ENCODE data around the gene CORO1A.
"Not testable (repeated sequence)": the region's sequence is repeated elsewhere in the genome, so short reads cannot be mapped to it uniquely, and the experiment has no call there.

Gene CORO1A

GRCh38 chr16:30194172-30194925 lies 10.9 kb downstream of the CORO1A start:
- not testable (repeated sequence) for H3K36me3 ChIP-seq (replicated peaks; ENCODE audit: low read depth, low read length); H3K79me2 ChIP-seq (ENCODE audit: low read length); H3K9ac ChIP-seq (ENCODE audit: low read length); H3K9me3 ChIP-seq (ENCODE audit: insufficient read depth, low read length); H4K20me1 ChIP-seq (ENCODE audit: insufficient read depth, low read length); H3K27ac ChIP-seq (ENCODE audit: low read length); H2AFZ ChIP-seq (ENCODE audit: low read depth, low read length); H3K27me3 ChIP-seq (ENCODE audit: low read depth, low read length); H3K4me1 ChIP-seq (ENCODE audit: low read length)
- Histone ChIP-seq H3K4me3 (ENCODE audit: low read length) (peak overlapping the region; percentile 53; the same call in 1 of the 2 replicates), H3K4me2 (ENCODE audit: low read length) (peak overlapping the region; percentile 32; the same call in 1 of the 2 replicates)

DNA sequence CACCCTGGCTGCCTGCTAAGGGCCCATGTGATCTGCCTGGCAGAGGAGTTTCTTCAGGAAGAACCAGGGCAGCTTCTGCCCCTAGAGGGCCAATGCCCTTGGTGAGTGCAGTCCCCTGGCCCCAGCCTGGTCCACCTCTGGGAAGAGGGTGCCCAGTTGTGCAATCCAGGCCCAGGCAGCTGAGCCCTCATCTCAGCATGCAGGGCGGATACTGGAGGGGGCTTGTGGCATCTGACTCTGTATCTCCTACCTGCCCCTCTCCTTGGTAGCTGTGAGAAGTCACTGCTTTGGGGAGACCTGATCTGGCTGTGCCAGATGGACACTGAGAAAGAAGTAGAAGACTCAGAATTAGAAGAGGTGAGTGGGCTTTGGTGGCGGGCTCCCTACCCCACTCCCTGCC lies 13.6 kb downstream of the CORO1A start:
- not testable (repeated sequence) for H3K27ac ChIP-seq (ENCODE audit: low read length); H3K79me2 ChIP-seq (ENCODE audit: low read length); H4K20me1 ChIP-seq (ENCODE audit: insufficient read depth, low read length); H3K4me1 ChIP-seq (ENCODE audit: low read length); H3K27me3 ChIP-seq (ENCODE audit: low read depth, low read length); H3K36me3 ChIP-seq (replicated peaks; ENCODE audit: low read depth, low read length); H2AFZ ChIP-seq (ENCODE audit: low read depth, low read length); H3K9me3 ChIP-seq (ENCODE audit: insufficient read depth, low read length); H3K4me2 ChIP-seq (ENCODE audit: low read length); H3K4me3 ChIP-seq (ENCODE audit: low read length); H3K9ac ChIP-seq (ENCODE audit: low read length)

DNA sequence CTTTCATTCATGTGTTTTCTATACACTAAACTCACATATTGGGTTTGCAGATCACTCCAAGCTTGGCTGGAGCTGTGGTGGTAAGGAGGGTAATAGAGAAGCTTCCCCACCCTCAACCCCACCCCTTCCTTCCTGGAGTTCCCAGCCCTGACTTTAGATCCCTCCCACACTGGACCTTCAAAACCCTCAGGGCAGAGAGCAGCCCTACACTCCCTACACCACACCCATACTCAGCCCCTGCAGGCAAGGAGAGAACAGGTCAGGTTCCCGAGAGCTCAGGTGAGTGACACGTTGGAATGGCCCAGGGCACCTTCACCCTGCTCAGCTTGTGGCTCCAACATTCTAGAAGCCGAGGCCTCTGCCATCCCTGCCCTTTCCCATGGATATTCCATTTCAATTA lies 15.6 kb downstream of the CORO1A start, which contains the start of gene SULT1A3:
SULT1A3 (plus strand) TSS at position 207 of the 400 bp plus-strand sequence. CDS start 1,474 bp downstream, outside the sequence.
- H3K36me3 ChIP-seq (replicated peaks; ENCODE audit: low read depth, low read length); H3K9ac ChIP-seq (ENCODE audit: low read length); H2AFZ ChIP-seq (ENCODE audit: low read depth, low read length); H3K27ac ChIP-seq (ENCODE audit: low read length); H3K4me3 ChIP-seq (ENCODE audit: low read length); H3K4me2 ChIP-seq (ENCODE audit: low read length); H3K79me2 ChIP-seq (ENCODE audit: low read length); H3K27me3 ChIP-seq (ENCODE audit: low read depth, low read length); H3K9me3 ChIP-seq (ENCODE audit: insufficient read depth, low read length); H4K20me1 ChIP-seq (ENCODE audit: insufficient read depth, low read length); H3K4me1 ChIP-seq (ENCODE audit: low read length): not testable (repeated sequence)

DNA sequence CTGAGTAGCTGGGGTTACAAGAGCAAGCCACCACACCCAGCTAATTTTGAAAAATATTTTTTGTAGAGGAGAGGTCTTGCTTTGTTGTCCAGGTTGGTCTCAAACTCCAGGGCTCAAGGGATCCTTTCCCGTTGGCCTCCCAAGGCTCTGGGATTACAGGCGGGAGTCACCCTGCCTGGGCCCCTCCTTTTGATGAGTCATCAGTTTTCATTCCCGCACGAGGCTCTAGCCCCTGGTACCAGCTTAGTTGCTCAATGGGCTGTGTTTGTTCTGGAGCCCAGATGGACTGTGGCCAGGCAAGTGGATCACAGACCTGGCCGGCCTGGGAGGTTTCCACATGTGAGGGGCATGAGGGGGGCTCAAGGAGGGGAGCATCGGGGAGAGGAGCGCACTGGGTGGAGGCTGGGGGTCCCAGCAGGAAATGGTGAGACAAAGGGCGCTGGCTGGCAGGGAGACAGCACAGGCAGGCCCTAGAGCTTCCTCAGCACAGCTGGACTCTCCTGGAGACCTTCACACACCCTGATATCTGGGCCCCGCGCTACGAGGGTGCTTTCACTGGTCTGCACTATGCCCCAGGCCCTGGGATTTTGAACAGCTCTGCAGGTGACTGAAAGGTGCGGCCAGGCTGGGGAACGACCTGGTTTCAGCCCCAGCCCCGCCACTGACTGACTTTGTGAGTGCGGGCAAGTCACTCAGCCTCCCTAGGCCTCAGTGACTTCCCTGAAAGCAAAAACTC lies 16.4 kb downstream of the CORO1A start:
- not testable (repeated sequence) for H3K27me3 ChIP-seq (ENCODE audit: low read depth, low read length); H3K4me2 ChIP-seq (ENCODE audit: low read length); H4K20me1 ChIP-seq (ENCODE audit: insufficient read depth, low read length); H3K36me3 ChIP-seq (replicated peaks; ENCODE audit: low read depth, low read length); H3K4me1 ChIP-seq (ENCODE audit: low read length); H2AFZ ChIP-seq (ENCODE audit: low read depth, low read length); H3K9me3 ChIP-seq (ENCODE audit: insufficient read depth, low read length); H3K79me2 ChIP-seq (ENCODE audit: low read length); H3K4me3 ChIP-seq (ENCODE audit: low read length); H3K9ac ChIP-seq (ENCODE audit: low read length); H3K27ac ChIP-seq (ENCODE audit: low read length)

DNA sequence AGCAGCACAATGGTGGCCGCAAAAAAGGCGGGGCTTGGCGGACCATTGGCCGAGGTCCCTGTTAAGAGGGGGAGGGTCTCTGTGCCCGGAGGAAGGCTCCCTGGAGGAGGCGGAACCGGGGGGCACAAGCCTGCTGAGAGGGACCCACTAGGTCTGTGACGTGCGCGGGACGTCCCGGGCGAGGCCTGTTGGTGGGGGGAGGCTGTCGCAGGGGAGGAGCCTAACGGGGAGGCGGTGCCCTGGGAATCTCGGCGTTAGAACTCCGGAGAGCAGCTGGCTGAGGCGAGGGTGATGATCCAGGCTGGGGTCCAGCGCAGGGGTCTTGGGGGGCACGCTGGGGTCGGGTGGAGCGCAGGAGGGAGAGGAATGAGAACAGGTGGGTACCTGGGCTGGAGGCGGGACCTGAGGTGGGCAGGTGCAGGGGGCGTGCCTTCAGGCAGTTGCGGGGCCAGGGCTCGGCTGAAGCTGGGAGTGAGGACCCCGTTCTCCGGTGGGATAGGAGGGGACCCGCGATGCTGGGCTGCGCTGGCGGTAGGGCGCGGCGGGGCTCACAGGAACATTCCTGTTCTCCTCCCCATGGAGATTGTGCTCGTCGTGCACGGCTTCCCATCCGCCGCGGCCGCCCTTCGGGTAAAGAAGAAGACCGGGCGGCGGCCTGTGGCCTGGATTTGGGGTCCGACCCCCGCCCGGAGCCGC lies 22.3 kb downstream of the CORO1A start:
- H3K4me3 ChIP-seq (ENCODE audit: low read length), result not testable (repeated sequence)

DNA sequence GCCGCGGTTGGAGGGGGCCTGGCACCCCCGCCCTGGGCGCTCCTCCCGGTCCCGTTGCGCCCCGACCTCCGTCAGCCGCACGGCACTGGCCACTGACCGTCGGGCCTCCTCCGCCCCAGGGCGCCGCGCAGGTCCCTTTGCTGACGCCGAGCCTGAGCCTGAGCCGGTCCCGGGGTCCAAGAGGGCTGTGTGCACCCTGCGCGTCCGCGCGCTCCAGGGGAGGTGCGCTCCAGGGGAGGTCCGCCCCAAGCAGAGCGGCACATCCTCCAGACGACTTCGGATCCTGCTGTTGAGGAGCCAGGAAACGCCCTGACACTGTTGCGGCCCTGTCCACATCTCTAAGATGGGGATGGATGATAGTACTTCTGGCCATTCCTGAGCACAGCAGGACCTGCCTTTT lies 22.9 kb downstream of the CORO1A start:
- not testable (repeated sequence) for H3K79me2 ChIP-seq (ENCODE audit: low read length); H3K27me3 ChIP-seq (ENCODE audit: low read depth, low read length); H3K4me1 ChIP-seq (ENCODE audit: low read length); H3K4me3 ChIP-seq (ENCODE audit: low read length); H3K9ac ChIP-seq (ENCODE audit: low read length); H4K20me1 ChIP-seq (ENCODE audit: insufficient read depth, low read length); H3K36me3 ChIP-seq (replicated peaks; ENCODE audit: low read depth, low read length); H3K4me2 ChIP-seq (ENCODE audit: low read length); H2AFZ ChIP-seq (ENCODE audit: low read depth, low read length); H3K9me3 ChIP-seq (ENCODE audit: insufficient read depth, low read length); H3K27ac ChIP-seq (ENCODE audit: low read length)

More for the DNA sequence above, 22.3 kb downstream of the CORO1A start:
- H3K79me2 ChIP-seq (ENCODE audit: low read length); H3K4me2 ChIP-seq (ENCODE audit: low read length); H2AFZ ChIP-seq (ENCODE audit: low read depth, low read length); H4K20me1 ChIP-seq (ENCODE audit: insufficient read depth, low read length); H3K36me3 ChIP-seq (replicated peaks; ENCODE audit: low read depth, low read length); H3K27me3 ChIP-seq (ENCODE audit: low read depth, low read length); H3K27ac ChIP-seq (ENCODE audit: low read length); H3K4me1 ChIP-seq (ENCODE audit: low read length); H3K9ac ChIP-seq (ENCODE audit: low read length); H3K9me3 ChIP-seq (ENCODE audit: insufficient read depth, low read length): not testable (repeated sequence)

DNA sequence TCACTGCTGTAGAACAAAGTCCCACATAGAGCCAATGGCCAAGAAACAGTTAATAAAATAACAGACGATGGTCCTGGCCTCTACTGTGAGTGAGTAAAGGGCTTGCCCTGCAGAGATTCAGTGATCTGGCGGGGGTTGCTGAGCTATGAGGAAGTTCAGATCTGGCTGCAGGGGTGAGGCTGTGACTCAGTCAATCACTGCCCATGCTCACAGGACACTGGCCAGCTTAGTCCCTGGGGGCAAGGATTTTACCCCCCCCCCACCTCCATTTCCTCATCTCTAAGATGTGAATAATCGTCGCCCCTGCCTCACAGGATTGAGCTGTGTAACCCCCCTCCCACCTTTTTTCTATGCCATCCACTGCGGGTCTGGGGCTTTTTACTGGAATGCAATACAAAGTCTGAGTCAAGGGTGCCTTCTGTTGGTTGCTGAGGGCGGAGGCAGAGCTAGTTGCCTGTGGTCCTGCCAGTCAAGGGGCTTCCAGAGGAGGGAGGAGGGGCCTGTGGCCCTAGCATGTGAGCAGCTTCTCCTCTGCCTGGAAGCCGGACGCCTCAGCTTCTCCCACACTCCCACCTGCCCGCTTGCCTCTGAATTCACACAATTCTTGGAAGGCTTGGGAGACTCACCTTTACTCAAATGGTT lies 23.8 kb downstream of the CORO1A start:
- H3K9me3 ChIP-seq (ENCODE audit: insufficient read depth, low read length); H3K4me1 ChIP-seq (ENCODE audit: low read length); H3K79me2 ChIP-seq (ENCODE audit: low read length); H3K27ac ChIP-seq (ENCODE audit: low read length); H2AFZ ChIP-seq (ENCODE audit: low read depth, low read length); H3K4me3 ChIP-seq (ENCODE audit: low read length); H3K27me3 ChIP-seq (ENCODE audit: low read depth, low read length); H3K36me3 ChIP-seq (replicated peaks; ENCODE audit: low read depth, low read length); H3K4me2 ChIP-seq (ENCODE audit: low read length); H3K9ac ChIP-seq (ENCODE audit: low read length); H4K20me1 ChIP-seq (ENCODE audit: insufficient read depth, low read length): not testable (repeated sequence)

- H3K27me3 ChIP-seq (ENCODE audit: low read depth, low read length); H3K4me2 ChIP-seq (ENCODE audit: low read length); H3K9ac ChIP-seq (ENCODE audit: low read length); H3K9me3 ChIP-seq (ENCODE audit: insufficient read depth, low read length); H3K4me1 ChIP-seq (ENCODE audit: low read length); H3K4me3 ChIP-seq (ENCODE audit: low read length); H3K79me2 ChIP-seq (ENCODE audit: low read length); H4K20me1 ChIP-seq (ENCODE audit: insufficient read depth, low read length); H2AFZ ChIP-seq (ENCODE audit: low read depth, low read length); H3K27ac ChIP-seq (ENCODE audit: low read length); H3K36me3 ChIP-seq (replicated peaks; ENCODE audit: low read depth, low read length): not testable (repeated sequence)
Measured at GRCh38 chr16:30209032-30209431, 25.6 kb downstream of the CORO1A start.

GRCh38 chr16:30211414-30211813 lies 28.0 kb downstream of the CORO1A start:
- H3K27me3 ChIP-seq (ENCODE audit: low read depth, low read length); H3K4me3 ChIP-seq (ENCODE audit: low read length); H3K4me2 ChIP-seq (ENCODE audit: low read length); H3K36me3 ChIP-seq (replicated peaks; ENCODE audit: low read depth, low read length); H3K9me3 ChIP-seq (ENCODE audit: insufficient read depth, low read length); H3K79me2 ChIP-seq (ENCODE audit: low read length); H4K20me1 ChIP-seq (ENCODE audit: insufficient read depth, low read length); H3K9ac ChIP-seq (ENCODE audit: low read length); H3K4me1 ChIP-seq (ENCODE audit: low read length); H3K27ac ChIP-seq (ENCODE audit: low read length); H2AFZ ChIP-seq (ENCODE audit: low read depth, low read length): not testable (repeated sequence)
